A549 (cell line): Measurements from ENCODE around the gene MRPS17.

Experiments
- CTCF ChIP-seq: fragments of >200 bp; sonication (Bioruptor Twin); formaldehyde crosslinking; IDR thresholded peaks from 3 replicates; pipeline ENCODE4 v1.5.1; 2016
- EHMT2 ChIP-seq: fragments of 200-600 bp; sonication (generic); IDR thresholded peaks from 2 replicates; pipeline ENCODE4 v1.6.1; 2016; ENCODE audit warnings: antibody characterized with exemption, low read depth, mild to moderate bottlenecking, moderate library complexity
- HDAC2 ChIP-seq: fragments of 200-600 bp; sonication (generic); IDR thresholded peaks from 2 replicates; pipeline ENCODE4 v1.6.1; 2016
- JUNB ChIP-seq: fragments of >200 bp; sonication (Bioruptor Twin); formaldehyde crosslinking; IDR thresholded peaks from 2 replicates; pipeline ENCODE4 v1.6.1; 2016
- KDM1A ChIP-seq: fragments of 200-600 bp; sonication (generic); IDR thresholded peaks from 2 replicates; pipeline ENCODE4 v1.6.1; 2016; ENCODE audit warnings: low read depth, mild to moderate bottlenecking
- MAX ChIP-seq: IDR thresholded peaks from 2 replicates; pipeline ENCODE4 v1.6.1; 2012
- POLR2A ChIP-seq: IDR thresholded peaks from 2 replicates; pipeline ENCODE4 v1.6.1; 2012; ENCODE audit warnings: mild to moderate bottlenecking, low read length
- RAD21 ChIP-seq, 2 experiments: fragments of >200 bp in 1 of 2; sonication (Bioruptor Twin) in 1 of 2; formaldehyde crosslinking in 1 of 2; IDR thresholded peaks in 1 of 2; conservative IDR thresholded peaks in 1 of 2; 2 replicates in 1 of 2; 3 replicates in 1 of 2; pipeline ENCODE4 v1.6.1; 2012 to 2018; ENCODE audit warnings: inconsistent platforms in 1 of 2
- RCOR1 ChIP-seq: fragments of 150-350 bp; IDR thresholded peaks from 2 replicates; pipeline ENCODE4 v1.6.1; 2014; ENCODE audit warnings: antibody characterized with exemption, low read length, low read depth
- TF ChIP-seq, protein P1 (sequence below): fragments of 200-600 bp; sonication (generic); IDR thresholded peaks from 2 replicates; pipeline ENCODE4 v1.6.1; 2016; ENCODE audit warnings: antibody characterized with exemption, mild to moderate bottlenecking, moderate library complexity

DNA sequence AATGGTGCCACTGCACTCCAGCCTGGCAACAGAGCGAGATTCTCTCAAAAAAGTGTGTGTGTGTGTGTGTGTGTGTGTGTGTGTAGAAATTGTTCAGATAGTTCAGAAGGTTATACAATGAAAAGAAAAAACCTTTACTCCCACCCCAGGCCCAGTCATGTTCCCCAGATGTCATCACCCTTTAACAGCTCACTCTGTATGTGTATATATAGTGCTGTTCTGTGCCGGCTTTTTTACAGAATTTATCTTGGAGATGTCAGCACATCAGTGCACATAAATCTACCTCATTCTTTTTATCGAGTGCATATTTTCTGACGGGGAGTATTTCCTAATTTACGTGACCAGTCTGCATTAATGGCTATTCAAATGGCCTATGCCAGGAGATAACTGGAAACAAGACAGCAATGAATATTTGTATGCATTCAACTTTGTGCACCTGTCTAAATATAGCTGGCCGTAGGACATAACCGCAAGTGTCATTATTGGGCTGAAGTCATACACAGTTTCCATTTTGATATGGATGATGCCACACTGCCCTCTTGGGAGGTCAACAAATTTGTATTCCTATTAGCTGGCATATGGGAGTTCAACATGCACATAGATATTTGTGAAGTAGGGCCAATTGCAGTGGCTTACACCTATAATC, 24.4 kb downstream of the MRPS17 start:
- TF ChIP-seq KDM1A (no peak), CTCF (no peak), JUNB (no peak), HDAC2 (no peak), RCOR1 (no peak), MAX (no peak), POLR2A (no peak), EHMT2 (no peak), RAD21 (conservative IDR thresholded peaks at IDR 0.05 in 1 of 2, IDR thresholded peaks at IDR 0.05 in 1 of 2) (no peak)
- TF ChIP-seq, protein P1, sequence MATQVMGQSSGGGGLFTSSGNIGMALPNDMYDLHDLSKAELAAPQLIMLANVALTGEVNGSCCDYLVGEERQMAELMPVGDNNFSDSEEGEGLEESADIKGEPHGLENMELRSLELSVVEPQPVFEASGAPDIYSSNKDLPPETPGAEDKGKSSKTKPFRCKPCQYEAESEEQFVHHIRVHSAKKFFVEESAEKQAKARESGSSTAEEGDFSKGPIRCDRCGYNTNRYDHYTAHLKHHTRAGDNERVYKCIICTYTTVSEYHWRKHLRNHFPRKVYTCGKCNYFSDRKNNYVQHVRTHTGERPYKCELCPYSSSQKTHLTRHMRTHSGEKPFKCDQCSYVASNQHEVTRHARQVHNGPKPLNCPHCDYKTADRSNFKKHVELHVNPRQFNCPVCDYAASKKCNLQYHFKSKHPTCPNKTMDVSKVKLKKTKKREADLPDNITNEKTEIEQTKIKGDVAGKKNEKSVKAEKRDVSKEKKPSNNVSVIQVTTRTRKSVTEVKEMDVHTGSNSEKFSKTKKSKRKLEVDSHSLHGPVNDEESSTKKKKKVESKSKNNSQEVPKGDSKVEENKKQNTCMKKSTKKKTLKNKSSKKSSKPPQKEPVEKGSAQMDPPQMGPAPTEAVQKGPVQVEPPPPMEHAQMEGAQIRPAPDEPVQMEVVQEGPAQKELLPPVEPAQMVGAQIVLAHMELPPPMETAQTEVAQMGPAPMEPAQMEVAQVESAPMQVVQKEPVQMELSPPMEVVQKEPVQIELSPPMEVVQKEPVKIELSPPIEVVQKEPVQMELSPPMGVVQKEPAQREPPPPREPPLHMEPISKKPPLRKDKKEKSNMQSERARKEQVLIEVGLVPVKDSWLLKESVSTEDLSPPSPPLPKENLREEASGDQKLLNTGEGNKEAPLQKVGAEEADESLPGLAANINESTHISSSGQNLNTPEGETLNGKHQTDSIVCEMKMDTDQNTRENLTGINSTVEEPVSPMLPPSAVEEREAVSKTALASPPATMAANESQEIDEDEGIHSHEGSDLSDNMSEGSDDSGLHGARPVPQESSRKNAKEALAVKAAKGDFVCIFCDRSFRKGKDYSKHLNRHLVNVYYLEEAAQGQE = no peak
